CD4-positive, CD25-positive, alpha-beta regulatory T cell (primary cell): ENCODE results near the gene TREM1. TPM values are rescaled to one million over a fixed set of nuclear protein-coding genes. Genes with fewer than 3 reads are reported as not detected.
A peak's percentile ranks its signal among the peaks of the same experiment; 100 is the strongest.

ENCODE experiments used
- ATAC-seq, 2 donors: fragments of 150-1000 bp; cut with Tn5 transposase; one replicate each; pipeline ENCODE4 v1.10.0; 2021; ENCODE audit warnings: low read depth in 2 of 2, moderate number of reproducible peaks in 2 of 2, moderate library complexity in 1 of 2
- DNase-seq, 3 donors: peaks; one replicate each; pipeline versions ENCODE4 v3.0.0 to v3.0.0-alpha.2; 2012 to 2022; ENCODE audit warnings: mixed read lengths in 1 of 3
- H3K27ac ChIP-seq: one replicate; pipeline ENCODE4 v1.7.0; 2013; ENCODE audit warnings: mild to moderate bottlenecking, low read length; ENCODE audit not compliant: insufficient read depth, poor library complexity, severe bottlenecking
- H3K27me3 ChIP-seq: one replicate; pipeline ENCODE4 v1.7.0; 2013; ENCODE audit warnings: low read length; ENCODE audit not compliant: control insufficient read depth, insufficient read depth
- H3K36me3 ChIP-seq: one replicate; pipeline ENCODE4 v1.7.0; 2013; ENCODE audit warnings: mild to moderate bottlenecking, low read length, moderate library complexity; ENCODE audit not compliant: control insufficient read depth, insufficient read depth
- H3K4me1 ChIP-seq: 2 replicates; pipeline ENCODE4 v1.7.0; 2013; ENCODE audit warnings: mild to moderate bottlenecking, low read length; ENCODE audit not compliant: insufficient read depth, control insufficient read depth, poor library complexity, severe bottlenecking
- H3K4me3 ChIP-seq: one replicate; pipeline ENCODE4 v1.7.0; 2013; ENCODE audit warnings: low read depth, mild to moderate bottlenecking, low read length, moderate library complexity
- H3K9me3 ChIP-seq, 2 experiments: 1 replicate in 1 of 2; 2 replicates in 1 of 2; pipeline ENCODE4 v1.7.0; 2013; ENCODE audit warnings: low read length in 2 of 2, mild to moderate bottlenecking in 1 of 2, moderate library complexity in 1 of 2; ENCODE audit not compliant: control insufficient read depth in 2 of 2
- H3K27ac Mint-ChIP-seq, 3 donors: one replicate each; pipeline ENCODE4 v1.8.0; 2020 to 2022; ENCODE audit warnings: mild to moderate bottlenecking in 3 of 3, mixed read lengths in 3 of 3, moderate library complexity in 2 of 3
- H3K27me3 Mint-ChIP-seq: one replicate; pipeline ENCODE4 v1.8.0; 2022; ENCODE audit warnings: mild to moderate bottlenecking, mixed read lengths
- H3K36me3 Mint-ChIP-seq: one replicate; pipeline ENCODE4 v1.8.0; 2020; ENCODE audit warnings: mixed read lengths
- H3K4me1 Mint-ChIP-seq, 4 donors: one replicate each; pipeline ENCODE4 v1.8.0; 2020 to 2022; ENCODE audit warnings: mixed read lengths in 4 of 4, mild to moderate bottlenecking in 1 of 4
- H3K4me3 Mint-ChIP-seq, 4 donors: one replicate each; pipeline ENCODE4 v1.8.0; 2020 to 2022; ENCODE audit warnings: mild to moderate bottlenecking in 4 of 4, mixed read lengths in 4 of 4, moderate library complexity in 3 of 4
- H3K9me3 Mint-ChIP-seq, 7 donors: one replicate each; pipeline ENCODE4 v1.8.0; 2020 to 2022; ENCODE audit warnings: mixed read lengths in 7 of 7, mild to moderate bottlenecking in 3 of 7, moderate library complexity in 2 of 7
- polyA plus RNA-seq, 4 donors: library from polyadenylated mRNA; unstranded; fragments of 300-500 nt; fragmentation: Illumina TruSeq; gene quantifications; one replicate each; pipeline ENCODE4 v1.2.3, GENCODE V29; 2021
- total RNA-seq: library from RNA; stranded (reverse); gene quantifications from one replicate; pipeline ENCODE4 v1.2.3, GENCODE V29; 2022

TREM1 gene
- not detected for total RNA-seq
- polyA plus RNA-seq, result under 1 TPM in 1 of 4 donors, not detected in 3; 0.54 TPM

GRCh38 chr6:41286544-41287346 is at the start of gene TREM1:
Gene TREM1, minus strand, starts transcription at chr6:41286682. Its CDS starts 27 bp downstream, at chr6:41286655.
- Histone ChIP-seq H3K4me1 (no peaks in the 10 kb centered on the region), H3K9me3 (no peaks in the 10 kb centered on the region), H3K27me3 (no peaks in the 10 kb centered on the region), H3K27ac (no peak within 1 kb of the TSS), H3K4me3 (no peak within 1 kb of the TSS), H3K36me3 (no peaks in the 10 kb centered on the region)
- peaks cover 3% of the 10 kb centered on the region for H3K36me3 Mint-ChIP-seq
- peaks cover 0 to 5% (median 0%) of the 10 kb centered on the region in 4 donors for H3K4me1 Mint-ChIP-seq
- ATAC-seq, result no peak
- DNase-seq, result no peak
- H3K27me3 Mint-ChIP-seq, result no peaks in the 10 kb centered on the region
- H3K4me3 Mint-ChIP-seq, result no peak within 1 kb of the TSS
- H3K27ac Mint-ChIP-seq, result peak within 1 kb of the TSS in 2 of 3 donors; percentile 35 to 38
- H3K9me3 Mint-ChIP-seq, result no peaks in the 10 kb centered on the region

GRCh38 chr6:41335943-41336342 is 49.5 kb upstream of the TREM1 start:
- Mint-ChIP-seq H3K9me3 (peaks cover 0 to 3% (median 0%) of the 10 kb centered on the region in 7 donors), H3K4me3 (peak overlapping the region in 1 of 4 donors; percentile 54), H3K27me3 (peaks cover 20% of the 10 kb centered on the region), H3K36me3 (no peaks in the 10 kb centered on the region), H3K27ac (peak overlapping the region in 1 of 3 donors; percentile 66), H3K4me1 (peaks cover 0 to 49% (median 10%) of the 10 kb centered on the region in 4 donors)
- Histone ChIP-seq H3K36me3 (no peaks in the 10 kb centered on the region), H3K27ac (no peak overlapping the region), H3K27me3 (no peaks in the 10 kb centered on the region), H3K9me3 (no peaks in the 10 kb centered on the region), H3K4me1 (peaks cover 21% of the 10 kb centered on the region), H3K4me3 (no peak overlapping the region)
- ATAC-seq, result no peak
- DNase-seq, result no peak

GRCh38 chr6:41335296-41335695 is 48.8 kb upstream of the TREM1 start, which contains the start of gene NCR2:
Gene NCR2, plus strand, starts transcription at chr6:41335608. Its CDS starts 269 bp downstream, at chr6:41335877.
- Histone ChIP-seq H3K4me3 (no peak within 1 kb of the TSS), H3K4me1 (peaks cover 21% of the 10 kb centered on the region), H3K9me3 (no peaks in the 10 kb centered on the region), H3K27me3 (no peaks in the 10 kb centered on the region), H3K36me3 (no peaks in the 10 kb centered on the region), H3K27ac (peak within 1 kb of the TSS; percentile 59)
- ATAC-seq (no peak), DNase-seq (no peak)
- peaks cover 0 to under 1% (median 0%) of the 10 kb centered on the region in 7 donors for H3K9me3 Mint-ChIP-seq
- no peaks in the 10 kb centered on the region for H3K36me3 Mint-ChIP-seq
- H3K27ac Mint-ChIP-seq, result peak within 1 kb of the TSS; percentile 82 to 90 (median 84)
- H3K27me3 Mint-ChIP-seq, result peaks cover 16% of the 10 kb centered on the region
- peaks cover 0 to 49% (median 10%) of the 10 kb centered on the region in 4 donors for H3K4me1 Mint-ChIP-seq
- peak within 1 kb of the TSS in 2 of 4 donors; percentile 51 to 54 for H3K4me3 Mint-ChIP-seq

- Histone ChIP-seq H3K36me3 (no peaks in the 10 kb centered on the region), H3K4me3 (no peak overlapping the region), H3K27me3 (no peaks in the 10 kb centered on the region), H3K27ac (peak overlapping the region; percentile 59), H3K4me1 (peaks cover 21% of the 10 kb centered on the region), H3K9me3 (no peaks in the 10 kb centered on the region)
- no peak for ATAC-seq
- H3K4me3 Mint-ChIP-seq, result peak overlapping the region in 1 of 4 donors; percentile 51
- DNase-seq, result no peak
- no peaks in the 10 kb centered on the region for H3K9me3 Mint-ChIP-seq
- peaks cover 14% of the 10 kb centered on the region for H3K27me3 Mint-ChIP-seq
- H3K4me1 Mint-ChIP-seq, result peaks cover 0 to 49% (median 10%) of the 10 kb centered on the region in 4 donors
- H3K27ac Mint-ChIP-seq, result peak overlapping the region; percentile 82 to 90 (median 84)
- H3K36me3 Mint-ChIP-seq, result no peaks in the 10 kb centered on the region
Measured at GRCh38 chr6:41334482-41335040, 48.1 kb upstream of the TREM1 start.

GRCh38 chr6:41332842-41333736 is 46.6 kb upstream of the TREM1 start:
- H3K27me3 Mint-ChIP-seq, result peaks cover 7% of the 10 kb centered on the region
- ATAC-seq, result no peak
- Histone ChIP-seq H3K27ac (peak overlapping the region; percentile 39), H3K9me3 (no peaks in the 10 kb centered on the region), H3K36me3 (no peaks in the 10 kb centered on the region), H3K4me3 (no peak overlapping the region), H3K27me3 (peaks cover 3% of the 10 kb centered on the region), H3K4me1 (peaks cover 21% of the 10 kb centered on the region)
- H3K36me3 Mint-ChIP-seq, result no peaks in the 10 kb centered on the region
- peak overlapping the region in 2 of 4 donors; percentile 22 to 60 for H3K4me3 Mint-ChIP-seq
- DNase-seq, result no peak
- no peaks in the 10 kb centered on the region for H3K9me3 Mint-ChIP-seq
- H3K27ac Mint-ChIP-seq, result peak overlapping the region; percentile 82 to 90 (median 84)
- peaks cover 0 to 49% (median 10%) of the 10 kb centered on the region in 4 donors for H3K4me1 Mint-ChIP-seq

GRCh38 chr6:41332241-41332640 is 45.8 kb upstream of the TREM1 start:
- ATAC-seq (no peak), DNase-seq (no peak)
- Histone ChIP-seq H3K9me3 (no peaks in the 10 kb centered on the region), H3K4me1 (peaks cover 21% of the 10 kb centered on the region), H3K36me3 (no peaks in the 10 kb centered on the region), H3K4me3 (no peak overlapping the region), H3K27ac (no peak overlapping the region), H3K27me3 (peaks cover 4% of the 10 kb centered on the region)
- Mint-ChIP-seq H3K9me3 (no peaks in the 10 kb centered on the region), H3K4me3 (no peak overlapping the region), H3K36me3 (no peaks in the 10 kb centered on the region), H3K27me3 (peaks cover 14% of the 10 kb centered on the region), H3K27ac (peak overlapping the region in 2 of 3 donors; percentile 60 to 79), H3K4me1 (peaks cover 0 to 49% (median 10%) of the 10 kb centered on the region in 4 donors)
